ENCODE measurements around the gene TMEM132D.
"Not testable (repeated sequence)": the region's sequence is repeated elsewhere in the genome, so short reads cannot be mapped to it uniquely, and the experiment has no call there.

TMEM132D gene

DNA sequence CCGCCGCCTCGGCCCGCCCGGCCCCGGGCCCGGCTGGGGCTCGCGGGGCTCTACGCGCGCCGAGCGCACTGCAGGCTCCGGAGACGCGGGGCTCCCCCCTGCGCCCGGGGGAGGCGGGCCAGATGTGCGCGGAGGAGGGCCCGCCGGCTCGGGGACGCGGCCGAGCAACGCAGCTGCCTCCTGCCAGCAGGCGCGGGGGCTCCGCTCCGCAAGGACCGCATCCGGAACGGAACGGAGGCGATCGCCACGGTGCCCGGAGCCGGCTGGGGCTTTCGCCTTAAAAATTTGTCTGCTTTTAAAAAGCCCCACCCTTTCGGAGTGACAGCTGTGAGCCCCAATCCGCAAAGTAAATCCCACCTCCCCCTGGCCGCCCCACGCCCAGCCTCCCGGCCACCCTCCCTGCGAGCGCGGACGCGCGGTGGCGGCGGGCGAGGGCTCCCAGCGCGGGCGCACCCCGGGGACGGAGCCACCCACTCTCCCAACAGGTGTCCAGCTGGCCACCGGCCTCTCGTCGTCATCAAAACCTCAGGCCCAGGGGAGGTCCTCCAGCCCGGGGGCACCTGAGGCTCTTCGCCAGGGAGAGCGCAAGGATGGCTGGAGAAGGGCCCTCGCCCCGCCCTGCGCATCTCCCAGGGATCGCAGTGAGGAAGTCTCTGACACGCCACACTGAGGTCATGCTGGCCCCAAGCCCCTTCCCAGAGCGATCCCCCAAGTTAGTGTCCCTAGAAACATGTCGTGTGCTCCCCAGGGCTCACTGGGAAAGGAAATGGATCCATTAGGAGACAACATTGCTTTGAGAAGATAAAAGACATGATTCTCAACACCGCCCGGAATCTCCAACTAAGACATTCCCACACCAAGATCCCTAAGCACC, at the start of gene TMEM132D:
Gene TMEM132D (minus strand): TSS at position 70 of the 874 bp plus-strand sequence.
- DNase-seq (ENCODE audit: low spot score), result no peak

DNA sequence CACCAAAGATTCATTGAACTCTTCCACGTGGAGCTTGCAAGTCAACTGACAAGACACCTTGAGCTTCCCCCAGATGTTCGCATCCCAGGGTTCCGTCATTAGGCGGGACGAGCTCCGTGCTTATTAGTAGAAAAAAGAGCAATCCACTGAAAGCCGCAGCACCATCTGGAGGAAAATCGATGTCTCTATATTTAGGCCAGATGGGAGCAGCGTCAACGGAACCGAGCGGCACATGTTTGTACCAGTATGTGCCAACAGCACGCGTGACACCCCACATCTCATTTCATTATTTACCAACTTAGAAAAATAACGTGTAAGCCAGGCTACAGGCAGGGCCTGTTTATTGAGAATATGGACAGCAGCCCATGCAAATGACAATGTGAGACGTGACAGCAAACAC, 45.8 kb upstream of the TMEM132D start:
- DNase-seq (ENCODE audit: low spot score), result no peak

DNA sequence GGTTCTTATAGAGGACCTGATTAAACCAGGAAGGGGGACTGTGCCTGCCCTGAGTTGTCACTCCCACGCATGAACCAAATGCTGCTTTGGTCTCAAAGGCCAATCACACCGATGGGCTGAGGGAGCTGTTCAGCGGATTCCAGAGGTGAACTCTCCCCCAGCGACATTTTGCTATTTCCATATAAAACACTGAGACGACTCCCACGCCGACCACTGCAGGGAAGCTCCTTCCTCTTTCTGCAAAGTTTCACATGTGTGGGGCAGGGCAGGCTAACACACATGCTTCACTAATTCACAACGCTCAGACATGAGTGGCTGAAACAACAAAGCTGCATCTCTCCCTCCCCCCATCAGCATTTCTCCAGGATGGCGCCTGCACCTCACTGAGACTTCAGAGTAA, 37.8 kb upstream of the TMEM132D start:
- DNase-seq (ENCODE audit: low spot score), result no peak

DNA sequence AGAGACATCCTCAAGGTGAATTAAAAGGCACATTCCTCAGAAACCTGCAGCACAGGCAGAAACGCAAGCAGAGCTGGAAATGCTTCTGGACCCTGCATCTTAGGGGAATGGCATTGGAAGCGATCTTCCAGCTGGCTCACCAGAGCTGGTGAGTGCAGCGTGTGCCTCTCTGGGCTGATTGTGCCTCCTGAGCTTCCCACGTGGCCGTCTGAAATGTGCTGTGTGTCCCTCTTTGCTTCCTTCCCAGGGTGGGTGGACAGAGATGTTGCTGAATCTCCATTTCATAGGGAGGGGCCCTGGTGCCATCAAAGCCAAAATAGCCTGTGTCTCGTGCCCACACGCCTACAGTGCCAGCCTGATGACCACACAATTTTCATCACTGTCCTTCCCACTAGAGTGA, 34.3 kb upstream of the TMEM132D start:
- no peak for DNase-seq (ENCODE audit: low spot score)

DNA sequence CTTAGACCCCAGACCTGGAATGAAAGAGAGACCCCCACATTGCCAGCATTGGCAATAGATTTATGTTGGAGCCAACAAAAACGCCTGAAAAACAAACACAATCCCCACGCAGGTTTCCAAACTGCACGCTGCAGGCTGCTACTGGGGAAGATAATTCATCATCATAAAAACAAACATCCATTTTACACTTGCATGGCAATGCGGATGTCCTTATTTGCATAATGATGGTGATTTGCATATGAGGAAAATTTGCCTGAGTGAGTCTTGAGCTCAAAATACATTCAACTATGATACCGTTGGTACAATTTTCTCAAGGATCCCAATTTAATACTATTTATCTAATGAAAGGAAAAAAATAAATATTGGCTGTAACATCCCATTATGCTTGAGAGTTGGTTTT, 33.6 kb upstream of the TMEM132D start:
- no peak for DNase-seq (ENCODE audit: low spot score)

DNA sequence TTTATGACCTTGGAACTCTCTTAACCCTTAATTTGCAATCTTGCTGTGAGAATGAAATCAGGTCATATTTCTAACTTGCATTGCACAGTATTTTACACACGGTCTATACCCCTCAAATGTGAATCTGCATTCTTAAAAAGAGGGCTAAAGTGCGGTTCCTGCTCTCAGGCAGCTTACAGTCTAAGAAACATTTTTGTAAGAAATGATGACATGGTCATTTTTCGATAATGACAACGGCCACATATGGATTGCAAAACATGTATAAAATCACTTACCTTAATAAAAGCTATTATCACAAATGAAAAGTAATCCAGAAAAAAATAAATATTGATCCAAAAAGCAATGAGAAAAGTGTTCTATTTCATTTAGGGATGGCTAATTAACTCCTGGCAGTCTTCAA, 24.8 kb upstream of the TMEM132D start:
- DNase-seq (ENCODE audit: low spot score), result no peak

DNA sequence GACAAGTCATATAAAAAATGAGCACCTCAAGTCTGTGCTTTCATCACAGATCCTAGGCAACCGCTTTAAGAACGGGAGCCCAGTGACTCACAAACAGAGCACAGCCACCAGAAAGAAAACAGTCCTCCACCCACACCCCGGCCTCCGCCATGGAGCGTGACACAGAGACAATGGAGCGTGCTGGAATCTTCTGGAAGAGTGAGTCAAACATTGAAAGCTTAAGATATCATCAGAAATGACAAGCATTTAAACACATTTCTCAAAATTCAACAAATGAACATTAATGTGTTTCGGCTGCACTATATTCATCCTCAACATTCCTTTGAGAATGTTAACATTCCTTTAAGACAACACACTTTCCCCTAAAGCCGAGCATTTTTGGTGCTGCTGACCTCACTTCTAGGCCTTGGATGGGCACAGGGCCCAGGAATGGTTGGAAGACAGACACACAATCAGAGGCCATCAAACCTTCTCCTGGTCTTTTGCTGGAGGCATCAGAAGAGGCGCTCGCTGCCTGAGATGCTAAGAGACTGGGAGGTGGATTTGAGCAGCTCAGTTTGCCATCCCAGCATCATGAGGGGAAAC, 23.6 kb upstream of the TMEM132D start:
- peak; percentile 7 for DNase-seq (ENCODE audit: low spot score)

DNA sequence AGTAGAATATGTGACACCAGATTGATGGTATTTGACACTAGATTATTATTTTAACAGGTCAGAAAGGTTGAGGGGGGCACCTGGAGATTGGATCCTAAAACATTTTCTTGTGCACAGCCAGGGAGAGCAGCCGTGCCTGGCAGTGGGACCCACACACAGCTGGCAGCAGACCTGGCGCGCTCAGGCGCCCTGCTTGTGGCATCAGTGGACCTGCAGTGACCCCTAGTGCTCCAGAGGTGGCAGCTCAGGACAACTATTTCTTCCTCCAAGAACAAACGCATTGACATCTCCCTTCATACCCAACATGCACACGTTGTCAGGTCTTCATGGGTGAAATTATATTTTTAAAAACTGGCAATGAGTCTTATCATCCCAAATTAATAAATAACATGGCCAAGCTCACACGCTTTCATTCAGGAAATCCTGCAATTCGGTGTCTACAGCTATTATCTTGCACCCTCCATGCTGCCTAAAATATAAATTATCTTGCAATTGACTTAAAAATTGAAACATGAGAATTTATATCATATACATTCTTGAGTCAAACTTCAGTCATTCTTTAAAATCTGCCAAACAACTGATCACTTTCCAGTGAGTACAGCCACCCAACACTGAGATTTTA, 7.7 kb upstream of the TMEM132D start:
- peak; percentile 64 for DNase-seq (ENCODE audit: low spot score)

DNA sequence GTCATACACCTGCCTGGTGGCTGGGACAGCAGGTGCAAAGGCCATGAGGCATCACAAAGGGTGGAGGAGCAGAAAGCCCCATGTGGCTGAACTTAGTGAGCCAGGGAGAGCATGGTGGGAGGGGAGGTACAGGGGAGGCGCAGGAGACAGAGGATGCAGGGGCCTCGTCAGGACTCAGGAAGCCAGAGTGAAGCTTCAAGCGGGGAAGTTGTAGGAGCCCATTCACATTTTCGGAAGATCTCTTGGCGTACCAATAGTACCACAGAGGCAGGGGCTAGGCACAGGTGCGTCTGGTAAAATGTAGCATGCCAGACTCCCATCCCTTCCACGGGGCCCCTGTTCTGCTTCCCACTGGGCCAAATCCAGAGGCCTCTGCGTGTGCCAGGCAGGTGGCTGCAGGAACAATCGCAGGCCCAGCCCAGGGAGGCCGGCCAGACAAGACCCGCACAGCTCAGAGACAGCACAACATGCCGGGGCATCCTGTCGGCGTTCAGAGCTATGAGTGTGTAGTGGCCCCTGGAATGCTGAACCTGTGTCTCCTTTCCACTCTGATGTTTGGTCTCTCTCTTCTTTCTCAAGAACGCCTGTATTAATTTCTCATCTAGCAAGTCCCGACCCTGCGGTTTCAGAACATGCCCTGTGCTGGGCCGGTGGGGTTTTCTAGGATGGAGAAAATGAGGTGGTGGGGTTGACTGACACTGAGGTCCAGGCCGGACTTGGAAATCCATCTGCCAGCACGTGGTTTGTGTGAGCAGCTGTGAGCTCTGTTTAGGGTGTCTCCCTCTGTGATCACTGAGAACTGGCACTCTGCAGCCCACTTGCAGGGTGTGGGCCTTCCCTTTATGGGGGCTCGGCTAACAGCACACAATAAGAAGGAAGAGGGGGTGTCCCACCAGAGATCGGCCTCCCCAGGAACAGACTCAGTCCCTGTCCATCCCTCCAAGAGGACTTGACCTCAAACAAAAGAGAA, 5.5 kb upstream of the TMEM132D start:
- DNase-seq (ENCODE audit: low spot score), result no peak

DNA sequence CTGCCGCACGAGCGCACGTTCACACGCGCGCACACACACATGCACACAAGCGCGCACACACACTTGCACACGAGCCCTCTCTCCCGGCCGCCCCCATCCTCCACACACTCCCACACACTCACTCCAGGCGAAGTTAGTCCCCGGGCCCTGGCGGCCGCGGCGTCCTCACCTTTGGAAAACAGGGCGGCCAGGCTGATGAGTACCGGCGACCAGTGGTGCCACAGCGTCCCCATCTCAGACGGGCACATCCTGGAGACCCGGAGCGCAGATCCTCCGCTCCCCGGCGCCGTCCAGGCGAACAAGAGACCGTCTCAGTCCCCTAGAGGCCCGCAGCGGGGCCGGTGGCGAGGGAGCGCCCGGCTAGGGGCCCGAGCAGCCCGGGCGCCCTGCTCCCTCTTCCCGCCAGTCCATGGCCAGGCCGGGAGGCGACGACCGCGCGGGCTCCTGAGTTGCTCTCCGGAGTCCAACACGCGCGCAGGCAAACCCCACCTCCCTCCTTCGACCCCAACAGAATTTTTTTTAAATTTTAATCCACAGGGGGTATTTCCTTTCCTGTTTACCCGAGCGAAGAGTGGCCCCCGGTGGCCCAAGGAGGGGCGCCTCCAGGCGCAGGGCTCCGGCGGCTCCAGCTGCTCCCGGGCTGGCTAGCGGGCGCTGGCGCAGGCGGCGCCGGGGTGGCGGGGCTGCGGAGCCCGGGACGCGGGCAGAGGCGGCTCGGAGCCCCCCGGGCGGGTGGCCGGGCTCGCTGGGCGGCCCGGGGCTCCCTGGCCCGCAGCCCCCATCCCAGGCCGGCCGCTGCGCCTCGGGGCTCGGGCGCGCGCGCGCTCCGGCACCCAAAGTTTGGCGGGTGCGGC, 506 bp downstream of the TMEM132D start:
- DNase-seq (ENCODE audit: low spot score), result no peak

DNA sequence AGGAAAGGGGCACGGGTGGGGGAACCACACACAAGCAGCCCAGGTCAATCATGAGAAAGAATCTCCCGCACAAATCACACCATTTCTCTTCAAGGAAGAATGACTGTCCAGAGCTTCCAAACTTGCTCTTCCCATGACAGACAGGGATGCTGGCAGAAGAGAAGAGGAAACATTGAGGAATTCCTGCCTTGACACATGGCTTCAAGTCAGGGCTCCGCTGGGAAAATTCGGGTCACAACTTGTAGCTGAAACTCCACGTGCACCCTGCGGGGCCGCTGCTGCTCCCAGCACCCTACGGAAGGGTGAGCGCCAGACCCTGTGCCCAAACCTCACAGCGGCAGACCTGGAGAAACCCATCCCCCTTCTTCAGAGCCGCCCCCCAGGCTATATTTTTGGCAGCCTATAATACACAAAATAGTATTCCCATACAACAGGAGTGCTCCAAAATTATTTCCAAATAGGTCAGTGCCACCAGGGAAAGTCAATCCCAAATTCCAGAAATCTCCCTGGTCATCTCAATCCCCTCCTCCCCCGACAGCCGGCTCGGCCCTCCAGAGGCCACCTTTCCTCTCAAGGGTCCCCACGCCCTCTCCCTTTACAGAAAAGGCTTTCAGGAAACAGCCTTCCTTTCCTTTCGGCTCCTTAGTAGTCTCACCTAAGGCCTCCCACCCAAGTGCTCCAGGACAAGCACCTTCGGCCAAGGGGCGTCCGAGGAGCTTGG, 1.3 kb downstream of the TMEM132D start:
- DNase-seq (ENCODE audit: low spot score), result no peak

DNA sequence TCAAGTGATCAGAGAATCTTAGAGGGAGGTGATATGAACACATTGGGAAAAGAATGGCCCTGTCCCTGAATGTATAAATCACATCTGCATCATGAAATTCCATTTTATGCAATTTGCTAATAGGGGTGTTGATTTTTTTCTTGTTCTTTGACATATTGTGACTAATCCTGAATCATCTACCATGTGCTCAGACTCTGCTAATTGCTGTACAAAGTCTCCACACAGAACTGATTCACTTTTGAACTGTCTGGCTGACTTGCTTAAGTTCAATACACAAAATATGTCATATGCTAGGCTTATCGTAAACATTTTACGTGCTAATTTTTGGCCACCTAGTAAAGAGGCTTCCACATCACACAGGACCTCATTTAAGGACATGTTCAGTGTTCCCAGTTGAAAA, 2.6 kb downstream of the TMEM132D start:
- DNase-seq (ENCODE audit: low spot score), result peak; percentile 78

DNA sequence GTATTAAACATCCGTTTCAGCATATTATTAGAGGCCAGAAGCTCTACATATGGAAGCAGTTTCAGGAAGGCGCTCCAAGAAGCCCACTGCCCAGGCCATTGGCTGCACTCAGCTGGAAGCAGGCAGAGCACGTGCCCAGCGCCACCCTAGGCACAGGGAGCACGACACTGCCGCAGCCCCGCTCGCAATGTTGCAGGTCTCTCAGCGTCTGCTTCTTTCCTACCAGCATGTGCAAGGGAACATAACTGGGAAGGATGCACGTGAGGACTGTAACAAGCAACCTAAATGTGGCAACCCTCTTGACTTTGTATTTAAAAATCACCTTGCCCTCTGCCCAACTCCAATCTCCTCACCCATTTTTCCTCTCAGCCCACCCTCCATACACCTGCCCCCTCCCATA, 3.5 kb downstream of the TMEM132D start:
- no peak for DNase-seq (ENCODE audit: low spot score)

DNA sequence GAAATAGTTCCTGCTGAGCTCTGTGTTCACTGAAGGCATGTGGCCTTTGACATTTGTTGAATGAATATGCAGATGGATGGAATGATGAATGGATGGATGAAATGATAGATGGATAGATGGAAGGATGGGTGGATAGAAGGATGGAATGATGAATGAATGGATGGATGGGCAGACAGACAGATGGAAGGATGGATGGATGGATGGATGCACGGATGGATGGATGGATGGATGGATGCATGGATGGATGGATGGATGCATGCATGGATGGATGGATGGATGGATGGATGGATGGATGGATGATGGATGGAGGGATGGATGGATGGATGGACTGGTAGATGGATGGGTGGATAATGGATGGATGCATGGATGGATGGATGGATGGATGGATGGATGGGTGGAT, 4.8 kb downstream of the TMEM132D start:
- not testable (repeated sequence) for DNase-seq (ENCODE audit: low spot score)

DNA sequence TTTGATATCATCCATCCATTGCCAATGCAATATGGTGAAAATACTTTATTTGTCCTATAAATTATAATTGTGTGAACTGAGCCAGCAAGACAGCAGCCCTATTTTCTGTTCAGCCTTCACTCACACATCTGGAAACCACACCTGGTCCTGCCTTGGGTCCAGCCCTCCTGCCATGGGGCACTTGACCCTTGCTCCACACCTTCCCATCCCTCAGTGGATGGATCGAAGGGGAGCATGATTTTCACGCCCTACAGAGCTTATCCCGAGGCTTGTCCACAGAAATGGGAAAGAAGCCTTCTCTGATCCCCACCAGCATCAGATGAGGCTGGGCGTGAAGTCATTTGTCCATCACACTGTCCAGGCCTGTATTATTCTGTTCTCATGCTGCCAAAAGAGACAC, 10.1 kb downstream of the TMEM132D start:
- DNase-seq (ENCODE audit: low spot score), result no peak

DNA sequence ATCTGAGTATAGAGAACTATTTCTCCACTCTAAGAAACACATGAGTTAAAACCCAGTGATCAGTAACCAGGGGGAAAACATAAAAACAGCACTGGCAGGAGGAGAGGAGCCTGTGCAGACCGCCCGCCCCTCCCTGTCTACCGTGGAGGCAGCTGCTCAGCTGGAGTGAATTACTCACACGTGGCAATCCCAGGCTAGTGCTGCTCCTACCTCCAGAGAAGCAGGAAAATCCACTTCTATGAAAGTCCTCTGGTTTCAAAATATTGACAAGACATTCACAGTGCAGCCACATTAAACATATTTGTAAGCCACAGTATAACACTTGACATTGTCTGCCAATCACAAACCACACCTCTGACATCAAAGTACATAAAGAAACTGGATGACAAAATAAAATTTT, 16.7 kb downstream of the TMEM132D start:
- no peak for DNase-seq (ENCODE audit: low spot score)

DNA sequence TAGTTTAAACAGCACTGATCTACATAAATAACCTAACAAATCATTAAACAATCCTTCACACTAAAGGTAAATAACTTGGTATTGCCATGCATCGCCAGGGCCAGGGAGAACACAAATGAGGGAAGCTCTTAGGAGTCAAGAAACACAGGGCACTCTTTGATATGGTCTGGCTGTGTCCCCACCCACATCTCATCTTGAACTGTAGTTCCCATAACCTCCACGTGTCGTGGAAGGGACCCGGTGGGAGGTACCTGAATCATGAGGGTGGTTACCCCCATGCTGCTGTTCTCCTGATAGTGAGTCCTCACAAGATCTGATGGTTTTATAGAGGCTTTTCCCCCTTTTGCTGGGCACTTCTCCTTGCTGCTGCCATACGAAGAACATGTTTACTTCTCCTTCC, 17.3 kb downstream of the TMEM132D start:
- no peak for DNase-seq (ENCODE audit: low spot score)

DNA sequence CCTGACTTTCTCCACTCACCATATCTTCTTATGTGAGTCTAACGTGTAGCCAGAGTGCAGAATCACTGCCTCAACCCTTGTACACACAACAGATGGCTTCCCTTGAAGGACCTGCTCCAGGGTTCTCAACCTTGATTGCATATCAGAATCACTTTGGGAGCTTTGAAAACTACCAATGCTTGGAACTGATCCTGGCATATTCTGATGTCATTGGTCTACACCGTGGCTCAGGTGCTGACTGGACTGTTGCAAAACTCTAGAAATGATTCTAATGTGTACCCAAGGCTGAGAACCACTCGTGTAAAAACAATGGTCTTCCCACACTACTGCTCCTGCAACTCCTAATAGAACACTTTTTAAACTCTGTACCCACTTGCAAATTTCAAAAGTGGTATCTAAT, 18.5 kb downstream of the TMEM132D start:
- no peak for DNase-seq (ENCODE audit: low spot score)

DNA sequence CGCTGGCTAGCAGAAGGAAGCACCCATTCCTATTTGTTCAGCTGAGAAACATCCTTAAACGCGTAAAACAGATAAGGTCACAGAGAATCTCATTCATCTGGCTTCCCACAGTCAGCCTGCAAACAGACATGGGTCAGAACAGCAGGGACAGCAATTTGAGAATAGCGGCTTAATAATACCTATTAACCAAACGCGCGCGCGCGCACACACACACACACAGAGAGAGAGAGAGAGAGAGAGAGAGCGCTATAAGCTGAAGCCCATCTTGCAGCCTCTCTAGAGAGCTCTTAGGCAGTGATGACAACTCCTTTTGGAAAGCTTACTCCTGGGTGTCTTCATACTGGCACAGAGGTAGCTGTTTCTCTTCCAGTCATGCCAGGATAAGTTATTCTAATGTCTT, 26.4 kb downstream of the TMEM132D start:
- no peak for DNase-seq (ENCODE audit: low spot score)

DNA sequence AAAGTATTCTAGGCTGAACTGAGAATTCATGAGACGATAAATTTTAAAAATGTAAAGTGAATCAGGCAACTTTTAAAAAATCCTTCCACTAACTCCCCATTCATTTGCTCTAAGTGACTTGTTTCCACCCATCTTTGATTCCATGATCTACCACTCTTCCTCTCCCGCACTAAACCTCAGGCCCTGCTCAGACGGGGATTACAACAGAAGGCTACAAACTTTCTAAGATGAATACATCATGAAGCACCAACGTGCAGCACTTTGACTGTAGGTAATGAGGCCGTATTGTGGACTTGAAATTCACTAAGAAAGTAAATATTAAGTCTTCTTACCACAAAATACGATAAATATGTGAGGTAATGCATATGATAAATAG, 30.0 kb downstream of the TMEM132D start:
- DNase-seq (ENCODE audit: low spot score), result no peak
